ENCODE measurements around the gene ACVR1B. TPM values are rescaled to one million over a fixed set of nuclear protein-coding genes. Genes with fewer than 3 reads are reported as not detected.
A peak's percentile ranks its signal among the peaks of the same experiment; 100 is the strongest.

ACVR1B gene
- total RNA-seq, 1 donor from 2014 or later: 10.8 TPM

GRCh38 chr12:51980051-51980808 lies 28.7 kb downstream of the ACVR1B start:
- peak; percentile 91 for DNase-seq (ENCODE audit: missing footprints)
- intact Hi-C loops (cut with DNase I): loop anchor here (2.0 kb wide), 2 partner anchors 53 to 85 kb away; no protein-coding TSS in a partner anchor
- peak; percentile 88 for ATAC-seq

- ATAC-seq: no peak
- intact Hi-C loops (cut with DNase I): loop anchor here (2.0 kb wide), 2 partner anchors 54 to 86 kb away; no protein-coding TSS in a partner anchor
- no peak for DNase-seq (ENCODE audit: missing footprints)
Observed at GRCh38 chr12:51980809-51981127, 29.3 kb downstream of the ACVR1B start.

DNA sequence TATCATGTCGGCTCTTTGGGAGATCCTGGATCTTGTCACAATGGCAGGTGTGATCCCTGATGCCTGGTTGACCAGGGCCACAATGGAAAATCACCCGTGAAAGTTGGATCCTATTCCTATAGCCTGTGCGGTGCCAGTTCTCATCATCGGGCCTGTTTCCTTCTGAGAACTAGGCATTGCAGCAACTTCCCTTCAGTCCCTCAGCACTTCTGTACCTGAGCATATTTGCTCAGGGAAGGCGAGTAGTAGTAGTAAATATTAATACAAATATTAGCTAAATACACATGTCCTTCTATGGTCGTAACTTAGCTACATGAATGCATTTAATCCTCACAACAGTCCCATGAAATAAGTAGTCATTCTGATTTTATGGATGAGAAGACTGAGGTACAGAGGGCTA lies 33.2 kb downstream of the ACVR1B start:
- DNase-seq (ENCODE audit: missing footprints) (no peak), ATAC-seq (no peak)
- intact Hi-C loops (cut with DNase I): no loop called here

- no peak for DNase-seq (ENCODE audit: missing footprints)
- intact Hi-C loops (cut with DNase I): no loop called here
- no peak for ATAC-seq
Observed at GRCh38 chr12:51985154-51985835, 33.8 kb downstream of the ACVR1B start.

DNA sequence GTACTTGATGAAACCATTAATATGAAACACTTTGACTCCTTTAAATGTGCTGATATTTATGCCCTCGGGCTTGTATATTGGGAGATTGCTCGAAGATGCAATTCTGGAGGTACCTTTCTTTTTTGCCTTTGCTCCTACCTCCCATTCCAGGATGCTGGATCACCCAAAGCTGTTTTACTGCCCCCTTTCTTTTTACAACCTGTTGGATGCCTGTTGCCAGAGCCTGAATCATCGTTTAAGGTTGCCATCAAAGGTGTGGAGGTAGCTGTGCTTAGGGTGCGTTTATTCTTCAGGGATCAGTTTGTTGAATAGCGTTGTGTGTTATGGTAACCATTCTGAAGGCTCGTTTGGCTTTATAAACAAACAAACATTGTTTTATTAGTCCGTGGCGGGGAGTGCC lies 35.3 kb downstream of the ACVR1B start:
- ATAC-seq (no peak), DNase-seq (ENCODE audit: missing footprints) (no peak)
- intact Hi-C loops (cut with DNase I): no loop called here

- DNase-seq (ENCODE audit: missing footprints) (no peak), ATAC-seq (no peak)
- intact Hi-C loops (cut with DNase I): loop anchor here (2.0 kb wide), 1 partner anchor 91 kb away; no protein-coding TSS in a partner anchor
Observed at GRCh38 chr12:51992246-51992645, 40.7 kb downstream of the ACVR1B start.

DNA sequence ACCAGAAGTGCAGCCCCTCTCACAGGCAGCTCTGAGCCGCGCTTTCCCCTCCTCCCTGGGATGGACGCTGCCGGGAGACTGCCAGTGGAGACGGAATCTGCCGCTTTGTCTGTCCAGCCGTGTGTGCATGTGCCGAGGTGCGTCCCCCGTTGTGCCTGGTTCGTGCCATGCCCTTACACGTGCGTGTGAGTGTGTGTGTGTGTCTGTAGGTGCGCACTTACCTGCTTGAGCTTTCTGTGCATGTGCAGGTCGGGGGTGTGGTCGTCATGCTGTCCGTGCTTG lies 43.0 kb downstream of the ACVR1B start:
- ATAC-seq (no peak), DNase-seq (ENCODE audit: missing footprints) (no peak)
- intact Hi-C loops (cut with DNase I): no loop called here

GRCh38 chr12:51994959-51995358 lies 43.5 kb downstream of the ACVR1B start:
- ATAC-seq: no peak
- intact Hi-C loops (cut with DNase I): no loop called here
- no peak for DNase-seq (ENCODE audit: missing footprints)

- ATAC-seq (no peak), DNase-seq (ENCODE audit: missing footprints) (no peak)
- intact Hi-C loops (cut with DNase I): no loop called here
Observed at GRCh38 chr12:51997136-51997535, 45.6 kb downstream of the ACVR1B start.

- ATAC-seq (no peak), DNase-seq (ENCODE audit: missing footprints) (no peak)
- intact Hi-C loops (cut with DNase I): loop anchor here (5.0 kb wide), 1 partner anchor 119 kb away; no protein-coding TSS in a partner anchor
Observed at GRCh38 chr12:52003016-52003550, 51.6 kb downstream of the ACVR1B start.

GRCh38 chr12:52003591-52003990 lies 52.1 kb downstream of the ACVR1B start:
- no peak for DNase-seq (ENCODE audit: missing footprints)
- intact Hi-C loops (cut with DNase I): loop anchor here (5.0 kb wide), 1 partner anchor 119 kb away; no protein-coding TSS in a partner anchor

DNA sequence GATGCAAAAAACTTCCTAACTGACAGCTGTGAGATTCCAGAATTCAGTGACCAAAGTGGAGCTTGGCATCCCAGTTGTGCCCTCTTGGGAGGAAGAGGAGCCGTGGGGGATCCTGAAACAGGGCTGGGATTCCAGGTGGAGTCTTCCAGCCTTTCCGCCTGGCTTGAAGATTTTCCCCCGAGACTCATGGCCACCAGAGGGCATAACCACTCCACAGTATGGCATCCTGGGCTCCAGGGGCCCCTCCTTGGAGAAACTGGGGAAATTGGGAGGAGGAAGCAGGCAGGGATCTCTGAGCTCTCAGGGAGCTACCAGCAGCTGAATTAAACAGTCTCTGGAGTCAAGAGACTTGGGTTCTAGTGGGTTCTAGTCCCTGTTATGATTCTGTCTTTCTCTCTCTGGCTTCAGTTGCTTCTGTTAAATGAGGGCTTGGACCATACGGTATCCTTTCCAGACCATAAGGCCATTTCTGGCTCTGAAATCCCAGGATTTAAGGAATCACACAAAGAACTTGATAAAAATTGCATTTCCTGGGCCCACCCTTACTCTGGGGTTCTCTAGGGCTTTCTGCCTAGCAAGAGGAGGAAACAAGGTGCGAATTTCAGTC lies 52.6 kb downstream of the ACVR1B start:
- intact Hi-C loops (cut with DNase I): loop anchor here (1.0 to 5.0 kb wide), 2 partner anchors 19 to 118 kb away; no protein-coding TSS in a partner anchor
- no peak for ATAC-seq
- DNase-seq (ENCODE audit: missing footprints): no peak

More at GRCh38 chr12:52003591-52003990, 52.1 kb downstream of the ACVR1B start:
- no peak for ATAC-seq

DNA sequence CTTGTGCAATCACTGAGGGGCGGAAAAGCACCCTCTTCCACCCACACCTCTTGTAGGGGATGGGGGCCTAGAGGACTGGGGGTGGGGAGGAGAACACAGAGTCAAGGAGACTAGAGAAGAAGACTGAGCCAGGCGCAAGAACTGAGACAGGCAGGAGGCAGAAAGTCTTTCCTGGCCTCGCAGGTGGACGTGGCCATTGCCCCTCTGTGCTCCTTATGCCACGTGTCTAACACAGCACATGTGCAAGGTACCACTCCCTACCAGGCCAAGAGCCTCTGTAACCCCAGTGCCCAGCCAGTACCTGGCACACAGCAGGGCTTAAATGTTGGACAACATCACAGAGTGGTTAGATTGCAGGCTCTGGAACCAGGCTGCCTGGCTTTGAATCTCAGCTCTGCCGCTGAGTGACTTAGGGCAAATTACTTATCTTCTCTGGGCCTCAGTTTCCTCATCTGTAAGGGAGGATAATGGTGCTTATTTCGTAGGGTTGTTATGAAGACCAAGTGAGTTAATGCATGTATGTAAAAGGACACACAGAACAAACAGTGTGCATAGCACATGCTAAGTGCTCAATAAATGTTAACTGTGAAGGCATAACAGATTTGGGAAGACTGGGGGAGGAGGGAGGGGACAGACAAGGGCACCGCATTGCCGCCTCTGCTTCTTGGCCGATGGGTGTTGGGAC lies 53.9 kb downstream of the ACVR1B start:
- no peak for DNase-seq (ENCODE audit: missing footprints)
- no peak for ATAC-seq
- intact Hi-C loops (cut with DNase I): no loop called here

DNA sequence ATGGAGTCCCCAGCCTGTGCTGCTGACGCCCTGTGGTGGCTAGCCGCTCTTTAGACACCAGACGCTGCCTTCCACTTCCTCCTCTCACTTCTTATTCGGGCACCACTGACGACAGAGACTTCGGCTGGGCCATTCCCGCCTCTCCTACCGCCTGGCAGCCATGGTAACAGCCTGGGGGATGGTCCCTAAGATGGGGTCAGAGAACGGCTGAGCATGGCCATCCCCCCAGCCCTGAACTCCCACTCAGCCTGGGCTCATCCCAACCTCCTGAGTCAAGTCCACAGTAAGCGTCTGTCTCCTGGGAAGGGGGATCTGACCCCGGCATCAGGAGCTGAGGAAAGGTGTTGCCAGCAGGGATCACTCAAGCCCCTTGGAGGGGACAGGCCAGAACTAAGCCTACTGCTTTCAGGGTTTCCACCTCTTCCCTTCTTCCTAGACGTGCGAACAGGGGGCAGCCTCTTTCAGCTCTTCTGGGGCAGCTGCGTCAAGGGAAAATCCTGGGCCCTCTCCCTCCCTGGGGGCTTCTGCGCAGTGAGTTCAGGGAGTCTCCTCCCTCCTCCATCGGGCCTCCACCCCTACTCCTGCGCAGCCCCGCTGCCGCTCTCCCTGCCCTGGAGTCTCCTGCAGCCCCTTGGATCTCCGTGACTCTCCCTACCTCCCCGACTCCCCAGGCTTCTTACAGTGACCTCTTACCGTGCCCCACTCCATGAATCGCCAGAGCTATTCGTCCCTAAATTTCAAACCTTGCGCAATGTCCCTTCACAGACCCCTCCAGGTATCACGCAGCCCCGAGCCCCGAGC lies 54.6 kb downstream of the ACVR1B start:
- ATAC-seq: no peak
- DNase-seq (ENCODE audit: missing footprints): peak; percentile 84
- intact Hi-C loops (cut with DNase I): no loop called here

GRCh38 chr12:52006726-52007157 lies 55.2 kb downstream of the ACVR1B start, which contains the start of gene TAMALIN:
Gene TAMALIN (plus strand): TSS chr12:52006946. CDS start chr12:52007020, 74 bp downstream.
- intact Hi-C loops (cut with DNase I): no loop called here
- ATAC-seq: peak; percentile 68

GRCh38 chr12:52007158-52007921 lies 55.8 kb downstream of the ACVR1B start:
- peak; percentile 17 for ATAC-seq
- DNase-seq (ENCODE audit: missing footprints): peak; percentile 79
- intact Hi-C loops (cut with DNase I): no loop called here

More at GRCh38 chr12:52006726-52007157, 55.2 kb downstream of the ACVR1B start, which contains the start of gene TAMALIN:
- DNase-seq (ENCODE audit: missing footprints): peak; percentile 89

GRCh38 chr12:52007982-52008510 lies 56.5 kb downstream of the ACVR1B start:
- intact Hi-C loops (cut with DNase I): no loop called here
- DNase-seq (ENCODE audit: missing footprints) (no peak), ATAC-seq (no peak)
